ENCODE measurements around the gene LRRC2. TPM values are rescaled to one million over a fixed set of nuclear protein-coding genes. Genes with fewer than 3 reads are reported as not detected.

Gene LRRC2
- total RNA-seq, 2 donors from 2014 or later: 7.0 to 29.7 TPM

DNA sequence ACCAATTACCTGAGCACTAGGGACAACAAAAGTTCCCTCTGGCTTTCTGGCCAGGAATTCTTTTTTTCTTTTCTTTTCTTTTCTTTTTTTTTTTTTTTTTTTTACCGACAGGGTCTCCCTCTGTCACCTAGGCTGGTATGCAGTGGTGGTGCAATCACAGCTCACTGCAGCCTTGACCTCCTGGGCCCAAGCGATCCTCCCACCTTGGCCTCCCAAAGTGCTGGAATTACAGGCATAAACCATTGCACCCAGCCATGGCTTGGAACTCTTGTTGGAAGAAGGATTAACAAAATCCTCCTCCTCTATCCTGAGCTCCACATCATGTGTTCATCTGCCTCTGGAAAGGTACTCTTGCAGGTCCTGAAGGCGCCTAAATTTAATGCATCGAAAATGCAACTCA, 98.5 kb downstream of the LRRC2 start:
- Histone ChIP-seq H3K36me3 (no peaks in the 10 kb centered on the region), H3K9me3 (no peaks in the 10 kb centered on the region), H3K27me3 (peaks cover 6 to 8% of the 10 kb centered on the region in 2 donors), H3K4me1 (peaks cover 0 to 24% of the 10 kb centered on the region in 2 donors), H3K27ac (no peak overlapping the region), H3K4me3 (no peak overlapping the region)
- TF ChIP-seq, protein P1, sequence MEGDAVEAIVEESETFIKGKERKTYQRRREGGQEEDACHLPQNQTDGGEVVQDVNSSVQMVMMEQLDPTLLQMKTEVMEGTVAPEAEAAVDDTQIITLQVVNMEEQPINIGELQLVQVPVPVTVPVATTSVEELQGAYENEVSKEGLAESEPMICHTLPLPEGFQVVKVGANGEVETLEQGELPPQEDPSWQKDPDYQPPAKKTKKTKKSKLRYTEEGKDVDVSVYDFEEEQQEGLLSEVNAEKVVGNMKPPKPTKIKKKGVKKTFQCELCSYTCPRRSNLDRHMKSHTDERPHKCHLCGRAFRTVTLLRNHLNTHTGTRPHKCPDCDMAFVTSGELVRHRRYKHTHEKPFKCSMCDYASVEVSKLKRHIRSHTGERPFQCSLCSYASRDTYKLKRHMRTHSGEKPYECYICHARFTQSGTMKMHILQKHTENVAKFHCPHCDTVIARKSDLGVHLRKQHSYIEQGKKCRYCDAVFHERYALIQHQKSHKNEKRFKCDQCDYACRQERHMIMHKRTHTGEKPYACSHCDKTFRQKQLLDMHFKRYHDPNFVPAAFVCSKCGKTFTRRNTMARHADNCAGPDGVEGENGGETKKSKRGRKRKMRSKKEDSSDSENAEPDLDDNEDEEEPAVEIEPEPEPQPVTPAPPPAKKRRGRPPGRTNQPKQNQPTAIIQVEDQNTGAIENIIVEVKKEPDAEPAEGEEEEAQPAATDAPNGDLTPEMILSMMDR (IDR thresholded peaks at IDR 0.05): no peak
- no peak for DNase-seq (ENCODE audit: low spot score)

DNA sequence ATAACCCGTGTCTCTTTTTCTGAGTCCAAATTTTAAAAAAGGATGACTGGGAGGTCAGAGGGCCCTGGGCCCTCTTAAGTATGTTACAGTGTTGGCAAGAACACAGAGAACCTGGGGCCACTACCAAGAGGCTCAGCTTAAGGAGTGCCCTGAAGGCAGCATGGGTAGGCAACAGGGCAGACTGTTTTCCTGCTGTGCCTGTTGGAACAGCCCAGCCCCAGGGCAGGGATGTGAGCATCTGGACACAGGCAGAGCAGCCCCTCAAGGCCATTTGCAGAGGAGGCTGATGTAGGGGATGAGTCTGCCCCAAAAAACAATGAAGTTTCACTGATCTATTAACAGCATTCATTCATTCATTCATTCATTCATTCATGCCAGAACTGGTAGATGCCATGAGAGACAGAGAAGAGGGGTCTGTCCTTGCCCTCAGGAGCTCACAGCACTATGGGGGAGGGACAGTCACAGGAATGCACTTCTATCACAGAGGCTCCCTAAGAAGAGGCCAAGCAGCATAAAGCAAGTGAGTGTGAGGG, 99.2 kb downstream of the LRRC2 start:
- H3K27me3 ChIP-seq: peaks cover 6 to 8% of the 10 kb centered on the region in 2 donors
- peak; percentile 49 for DNase-seq (ENCODE audit: low spot score)
- TF ChIP-seq, protein P1 (IDR thresholded peaks at IDR 0.05): no peak
- no peak overlapping the region for H3K27ac ChIP-seq
- H3K4me3 ChIP-seq: no peak overlapping the region
- peaks cover 0 to 26% of the 10 kb centered on the region in 2 donors for H3K4me1 ChIP-seq
- H3K9me3 ChIP-seq: no peaks in the 10 kb centered on the region
- no peaks in the 10 kb centered on the region for H3K36me3 ChIP-seq

DNA sequence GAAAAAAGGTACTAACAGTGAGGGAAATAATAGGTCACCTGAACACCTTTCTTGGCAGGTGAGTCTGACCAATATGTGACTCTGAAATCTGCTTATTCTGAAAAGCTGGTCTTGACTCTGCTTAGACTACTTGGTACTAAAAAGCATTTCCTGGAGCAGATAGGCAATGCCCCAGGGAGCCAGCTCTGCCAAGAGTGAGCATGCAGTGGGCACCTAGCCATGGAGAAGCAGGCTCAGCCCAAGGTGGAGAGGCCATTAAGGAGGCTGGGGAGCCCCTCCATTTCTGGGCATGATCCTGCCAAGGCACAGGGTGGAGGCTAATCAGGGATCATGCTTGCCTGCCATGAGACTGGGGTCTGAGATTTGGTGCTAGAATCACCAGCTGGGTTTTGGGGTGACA, 99.8 kb downstream of the LRRC2 start:
- Histone ChIP-seq H3K27me3 (peaks cover 6 to 8% of the 10 kb centered on the region in 2 donors), H3K9me3 (no peaks in the 10 kb centered on the region), H3K4me1 (peaks cover 0 to 29% of the 10 kb centered on the region in 2 donors), H3K36me3 (no peaks in the 10 kb centered on the region), H3K27ac (no peak overlapping the region), H3K4me3 (no peak overlapping the region)
- DNase-seq (ENCODE audit: low spot score): peak; percentile 56
- TF ChIP-seq, protein P1 (IDR thresholded peaks at IDR 0.05): no peak

Other genes with a start within 250 kb of the LRRC2 start
- gene CCR2, start 212.2 kb downstream of the LRRC2 start, total RNA-seq: 1 to 10 TPM in 1 of 2 donors, under 1 TPM in 1; 0.33 to 2.1 TPM
- 1 to 10 TPM in 1 of 2 donors, not detected in 1; 1.1 TPM for gene CCR5, start 195.4 kb downstream of the LRRC2 start, total RNA-seq
- gene CCRL2, start 159.0 kb downstream of the LRRC2 start, total RNA-seq: 1 to 10 TPM in 1 of 2 donors, under 1 TPM in 1; 0.89 to 4.2 TPM
- gene LTF, start 101.4 kb downstream of the LRRC2 start, total RNA-seq: 1 to 10 TPM in 1 of 2 donors, under 1 TPM in 1; 0.51 to 1.8 TPM
- gene RTP3, start 68.3 kb downstream of the LRRC2 start, total RNA-seq: not detected
- not detected for gene FAM240A, start 46.2 kb upstream of the LRRC2 start, total RNA-seq
- 10 to 100 TPM in 1 of 2 donors, 1 to 10 TPM in 1; 8.3 to 12.5 TPM for gene ALS2CL, start 127.4 kb upstream of the LRRC2 start, total RNA-seq
- gene TMIE, start 135.1 kb upstream of the LRRC2 start, total RNA-seq: not detected
- gene PRSS50, start 151.6 kb upstream of the LRRC2 start, total RNA-seq: under 1 TPM in 1 of 2 donors, not detected in 1; 0.12 TPM